Naive thymus-derived CD4-positive, alpha-beta T cell (primary cell): ENCODE data around the gene KRT83. TPM values are rescaled to one million over a fixed set of nuclear protein-coding genes. Genes with fewer than 3 reads are reported as not detected.

Source experiments
- ATAC-seq: fragments of 150-1000 bp; cut with Tn5 transposase; 2 replicates; pipeline ENCODE4 v1.10.0; 2021; ENCODE audit warnings: mild to moderate bottlenecking, moderate library complexity
- CTCF ChIA-PET: fragments of 350-600 bp; sonication (Branson Sonifier 250); formaldehyde crosslinking; loops from one replicate; lab custom pipeline; 2021; ENCODE audit warnings: antibody characterized with exemption; lab: Charles Lee
- POLR2A ChIA-PET: fragments of 350-600 bp; sonication (Branson Sonifier 250); formaldehyde crosslinking; loops from one replicate; lab custom pipeline; 2021; ENCODE audit warnings: antibody characterized with exemption, inconsistent platforms; lab: Charles Lee
- DNase-seq, 9 donors: peaks; one replicate each; pipeline versions ENCODE4 v3.0.0 to v3.0.0-alpha.2; 2020 to 2022; ENCODE audit warnings: mixed read lengths in 1 of 9
- H3K27ac ChIP-seq: one replicate; pipeline ENCODE4 v1.7.0; 2013; ENCODE audit warnings: mild to moderate bottlenecking, low read depth, low read length, moderate library complexity
- H3K27me3 ChIP-seq, 2 donors: one replicate each; pipeline ENCODE4 v1.7.0; 2013; ENCODE audit warnings: low read length in 2 of 2, mild to moderate bottlenecking in 2 of 2, moderate library complexity in 2 of 2; ENCODE audit not compliant: control insufficient read depth in 2 of 2, insufficient read depth in 2 of 2
- H3K36me3 ChIP-seq, 3 experiments: 1 replicate in 2 of 3; 2 replicates in 1 of 3; pipeline ENCODE4 v1.7.0; 2013; ENCODE audit warnings: low read length in 3 of 3, mild to moderate bottlenecking in 3 of 3, moderate library complexity in 1 of 3; ENCODE audit not compliant: insufficient read depth in 3 of 3, control insufficient read depth in 2 of 3
- H3K4me1 ChIP-seq, 2 donors: one replicate each; pipeline ENCODE4 v1.7.0; 2013; ENCODE audit warnings: low read length in 2 of 2, mild to moderate bottlenecking in 2 of 2, moderate library complexity in 1 of 2; ENCODE audit not compliant: control insufficient read depth in 2 of 2, insufficient read depth in 2 of 2
- H3K4me3 ChIP-seq: 2 replicates; pipeline ENCODE4 v1.7.0; 2013; ENCODE audit warnings: mild to moderate bottlenecking, low read length
- H3K9me3 ChIP-seq, 3 experiments: 1 replicate in 2 of 3; 2 replicates in 1 of 3; pipeline ENCODE4 v1.7.0; 2013; ENCODE audit warnings: low read length in 3 of 3; ENCODE audit not compliant: control insufficient read depth in 2 of 3
- H3K27ac Mint-ChIP-seq, 9 donors: one replicate each; pipeline ENCODE4 v1.8.0; 2020 to 2022; ENCODE audit warnings: mixed read lengths in 9 of 9, mild to moderate bottlenecking in 8 of 9, moderate library complexity in 5 of 9, inconsistent platforms in 2 of 9
- H3K27me3 Mint-ChIP-seq, 5 donors: one replicate each; pipeline ENCODE4 v1.8.0; 2021 to 2022; ENCODE audit warnings: mixed read lengths in 5 of 5, mild to moderate bottlenecking in 1 of 5
- H3K36me3 Mint-ChIP-seq, 5 donors: one replicate each; pipeline ENCODE4 v1.8.0; 2020 to 2022; ENCODE audit warnings: mixed read lengths in 5 of 5, mild to moderate bottlenecking in 3 of 5, inconsistent platforms in 1 of 5
- H3K4me1 Mint-ChIP-seq, 7 donors: one replicate each; pipeline ENCODE4 v1.8.0; 2020 to 2022; ENCODE audit warnings: mixed read lengths in 7 of 7, mild to moderate bottlenecking in 3 of 7, inconsistent platforms in 1 of 7
- H3K4me3 Mint-ChIP-seq, 10 donors: one replicate each; pipeline ENCODE4 v1.8.0; 2020 to 2022; ENCODE audit warnings: mild to moderate bottlenecking in 10 of 10, mixed read lengths in 10 of 10, moderate library complexity in 6 of 10, inconsistent platforms in 2 of 10
- H3K9me3 Mint-ChIP-seq, 11 donors: one replicate each; pipeline ENCODE4 v1.8.0; 2020 to 2022; ENCODE audit warnings: mixed read lengths in 11 of 11, mild to moderate bottlenecking in 4 of 11, inconsistent platforms in 1 of 11, moderate library complexity in 1 of 11
- intact Hi-C, 2 donors: fragments of 100-400 bp; cut with micrococcal nuclease; formaldehyde crosslinking; loops; one replicate each; pipeline ENCODE4 v1.15.1; 2023
- polyA plus RNA-seq, 2 donors: library from polyadenylated mRNA; unstranded; fragments of 300-500 nt; fragmentation: Illumina TruSeq; gene quantifications; one replicate each; pipeline ENCODE4 v1.2.3, GENCODE V29; 2021
- total RNA-seq, 6 experiments: library from RNA in 5 of 6; stranded (reverse) in 5 of 6; gene quantifications; 1 replicate in 5 of 6; 2 replicates in 1 of 6; pipeline ENCODE4 v1.2.3 and lab custom pipeline; 2021 to 2026

KRT83 gene
- total and polyA plus RNA-seq, 7 experiments from 2014 or later: not detected

DNA sequence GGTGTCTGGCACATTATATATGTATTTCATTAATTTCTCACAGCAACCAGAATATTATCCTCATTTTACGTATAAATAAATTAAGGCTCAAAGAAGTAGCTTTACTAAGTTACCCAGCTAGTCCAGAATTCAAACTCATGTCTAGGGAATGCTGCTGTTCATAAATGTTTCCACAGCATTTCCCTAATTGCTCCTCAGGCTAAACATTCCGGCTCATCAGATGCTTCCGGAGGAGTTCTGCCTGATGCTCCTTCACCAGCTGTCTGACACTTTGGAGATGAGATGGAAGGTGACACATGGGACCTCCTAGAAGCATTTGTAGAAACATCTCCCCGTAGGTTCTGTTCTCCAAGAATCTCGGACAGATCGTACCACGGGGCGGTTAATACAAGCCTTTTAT lies 34.0 kb upstream of the KRT83 start:
- ChIA-PET CTCF (interaction anchor here (0.6 kb wide), 1 partner anchor 25 kb away, joined by 5 read pairs; no protein-coding TSS in a partner anchor), POLR2A (no interaction called here)
- H3K4me1 Mint-ChIP-seq: peaks cover 16 to 52% (median 47%) of the 10 kb centered on the region in 7 donors

DNA sequence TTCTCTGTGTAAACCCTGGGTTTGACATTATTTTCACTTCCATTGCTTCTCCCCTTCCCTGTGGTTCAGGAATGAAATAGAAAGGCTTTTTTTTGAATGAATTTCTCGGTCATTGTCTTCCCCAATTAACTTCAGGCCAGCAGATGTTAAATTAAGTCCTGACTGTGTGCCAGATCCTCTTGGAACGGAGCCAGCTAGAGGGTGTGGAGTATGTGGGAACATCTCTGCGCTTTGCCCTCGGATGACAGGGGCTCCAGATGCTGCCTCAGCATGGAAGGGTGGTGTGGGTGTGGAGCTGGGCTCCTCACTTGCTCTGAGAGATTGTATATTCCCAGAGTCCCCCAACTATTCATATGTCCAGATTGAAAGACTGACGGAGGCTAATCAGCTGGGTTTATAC lies 33.0 kb upstream of the KRT83 start:
- CTCF ChIA-PET: no interaction called here
- H3K9me3 Mint-ChIP-seq: peaks cover 0 to 3% (median 0%) of the 10 kb centered on the region in 11 donors
- H3K27ac Mint-ChIP-seq: no peak overlapping the region
- peaks cover 12 to 45% (median 39%) of the 10 kb centered on the region in 7 donors for H3K4me1 Mint-ChIP-seq
- Histone ChIP-seq H3K27me3 (no peaks in the 10 kb centered on the region), H3K4me3 (no peak overlapping the region), H3K4me1 (peaks cover 25 to 31% of the 10 kb centered on the region in 2 donors), H3K36me3 (no peaks in the 10 kb centered on the region), H3K27ac (no peak overlapping the region), H3K9me3 (no peaks in the 10 kb centered on the region)
- no peak overlapping the region for H3K4me3 Mint-ChIP-seq
- intact Hi-C loops: no loop called here
- no peaks in the 10 kb centered on the region for H3K36me3 Mint-ChIP-seq
- DNase-seq (no peak), ATAC-seq (no peak)
- H3K27me3 Mint-ChIP-seq: peaks cover 0 to 22% (median 4%) of the 10 kb centered on the region in 5 donors
- POLR2A ChIA-PET: no interaction called here

More for the DNA sequence above, 34.0 kb upstream of the KRT83 start:
- peaks cover 0 to 3% (median 0%) of the 10 kb centered on the region in 11 donors for H3K9me3 Mint-ChIP-seq
- no peaks in the 10 kb centered on the region for H3K9me3 ChIP-seq
- H3K36me3 ChIP-seq: no peaks in the 10 kb centered on the region
- intact Hi-C loops: no loop called here
- H3K27me3 ChIP-seq: no peaks in the 10 kb centered on the region
- H3K4me1 ChIP-seq: peaks cover 29 to 33% of the 10 kb centered on the region in 2 donors
- no peak for ATAC-seq
- H3K36me3 Mint-ChIP-seq: no peaks in the 10 kb centered on the region
- no peak overlapping the region for H3K27ac Mint-ChIP-seq
- no peak for DNase-seq
- no peak overlapping the region for H3K4me3 ChIP-seq
- H3K27ac ChIP-seq: no peak overlapping the region
- no peak overlapping the region for H3K4me3 Mint-ChIP-seq
- H3K27me3 Mint-ChIP-seq: peaks cover 0 to 19% (median 4%) of the 10 kb centered on the region in 5 donors

DNA sequence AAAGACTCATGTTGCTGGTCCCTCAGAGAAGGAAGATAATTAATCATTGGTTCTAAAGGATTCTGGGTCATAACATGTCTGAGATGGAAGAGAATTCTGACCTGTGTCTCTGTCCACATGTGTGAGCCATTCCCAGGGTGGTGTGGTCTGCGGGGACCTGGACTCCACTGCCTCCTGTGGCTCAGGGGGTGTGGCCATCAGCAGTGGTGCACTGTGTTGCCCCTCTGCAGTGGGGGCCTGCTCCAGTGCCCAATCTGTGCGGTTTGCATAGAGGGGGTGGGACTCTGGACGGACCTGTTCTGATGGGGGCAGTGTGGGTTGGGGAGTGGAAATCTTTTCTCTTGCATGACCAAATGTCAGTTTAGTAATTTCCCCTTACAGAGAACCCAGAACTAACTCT lies 32.6 kb upstream of the KRT83 start:
- H3K4me3 Mint-ChIP-seq: no peak overlapping the region
- POLR2A ChIA-PET: no interaction called here
- DNase-seq: no peak

DNA sequence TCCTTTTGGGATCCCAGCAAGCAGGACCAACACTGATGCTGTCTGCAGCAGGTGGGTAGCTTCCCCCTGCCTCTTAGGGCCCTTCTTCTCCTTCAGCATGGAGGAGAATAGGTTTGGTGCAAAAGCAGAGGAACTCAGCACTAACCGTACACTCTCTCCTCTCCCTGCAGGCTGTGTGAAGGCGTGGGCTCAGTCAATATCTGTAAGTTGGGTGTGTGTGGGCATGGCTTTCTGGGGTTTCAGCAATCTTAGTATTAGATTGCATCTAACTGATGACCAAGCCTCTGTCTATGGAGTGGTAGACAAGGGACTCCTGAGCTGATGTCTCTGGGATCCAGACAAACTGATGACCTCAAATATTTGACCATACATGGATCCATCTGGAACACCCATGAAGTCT lies 31.8 kb upstream of the KRT83 start:
- POLR2A ChIA-PET: no interaction called here
- no peak for ATAC-seq
- Mint-ChIP-seq H3K9me3 (peaks cover 0 to 3% (median 0%) of the 10 kb centered on the region in 11 donors), H3K27me3 (peaks cover 0 to 23% (median 4%) of the 10 kb centered on the region in 5 donors), H3K36me3 (no peaks in the 10 kb centered on the region), H3K4me3 (peak overlapping the region in 2 of 10 donors; percentile 7 to 8), H3K4me1 (peaks cover 3 to 33% (median 28%) of the 10 kb centered on the region in 7 donors), H3K27ac (peak overlapping the region in 1 of 9 donors; percentile 8)
- no peak overlapping the region for H3K4me3 ChIP-seq
- H3K27me3 ChIP-seq: no peaks in the 10 kb centered on the region
- DNase-seq: no peak
- intact Hi-C loops: no loop called here
- H3K4me1 ChIP-seq: peaks cover 13 to 19% of the 10 kb centered on the region in 2 donors
- no peak overlapping the region for H3K27ac ChIP-seq
- H3K9me3 ChIP-seq: no peaks in the 10 kb centered on the region
- CTCF ChIA-PET: interaction anchor here (1.1 kb wide), 1 partner anchor 527 kb away, joined by 4 read pairs; no protein-coding TSS in a partner anchor
- H3K36me3 ChIP-seq: no peaks in the 10 kb centered on the region

More for the DNA sequence above, 32.6 kb upstream of the KRT83 start:
- no peaks in the 10 kb centered on the region for H3K9me3 ChIP-seq
- no peak overlapping the region for H3K27ac ChIP-seq
- no peaks in the 10 kb centered on the region for H3K36me3 ChIP-seq
- Mint-ChIP-seq H3K27ac (no peak overlapping the region), H3K36me3 (no peaks in the 10 kb centered on the region), H3K27me3 (peaks cover 0 to 22% (median 4%) of the 10 kb centered on the region in 5 donors), H3K4me1 (peaks cover 8 to 41% (median 34%) of the 10 kb centered on the region in 7 donors), H3K9me3 (peaks cover 0 to 3% (median 0%) of the 10 kb centered on the region in 11 donors)
- H3K4me3 ChIP-seq: no peak overlapping the region
- H3K4me1 ChIP-seq: peaks cover 21 to 26% of the 10 kb centered on the region in 2 donors
- no peaks in the 10 kb centered on the region for H3K27me3 ChIP-seq
- no peak for ATAC-seq
- CTCF ChIA-PET: no interaction called here
- intact Hi-C loops: no loop called here

DNA sequence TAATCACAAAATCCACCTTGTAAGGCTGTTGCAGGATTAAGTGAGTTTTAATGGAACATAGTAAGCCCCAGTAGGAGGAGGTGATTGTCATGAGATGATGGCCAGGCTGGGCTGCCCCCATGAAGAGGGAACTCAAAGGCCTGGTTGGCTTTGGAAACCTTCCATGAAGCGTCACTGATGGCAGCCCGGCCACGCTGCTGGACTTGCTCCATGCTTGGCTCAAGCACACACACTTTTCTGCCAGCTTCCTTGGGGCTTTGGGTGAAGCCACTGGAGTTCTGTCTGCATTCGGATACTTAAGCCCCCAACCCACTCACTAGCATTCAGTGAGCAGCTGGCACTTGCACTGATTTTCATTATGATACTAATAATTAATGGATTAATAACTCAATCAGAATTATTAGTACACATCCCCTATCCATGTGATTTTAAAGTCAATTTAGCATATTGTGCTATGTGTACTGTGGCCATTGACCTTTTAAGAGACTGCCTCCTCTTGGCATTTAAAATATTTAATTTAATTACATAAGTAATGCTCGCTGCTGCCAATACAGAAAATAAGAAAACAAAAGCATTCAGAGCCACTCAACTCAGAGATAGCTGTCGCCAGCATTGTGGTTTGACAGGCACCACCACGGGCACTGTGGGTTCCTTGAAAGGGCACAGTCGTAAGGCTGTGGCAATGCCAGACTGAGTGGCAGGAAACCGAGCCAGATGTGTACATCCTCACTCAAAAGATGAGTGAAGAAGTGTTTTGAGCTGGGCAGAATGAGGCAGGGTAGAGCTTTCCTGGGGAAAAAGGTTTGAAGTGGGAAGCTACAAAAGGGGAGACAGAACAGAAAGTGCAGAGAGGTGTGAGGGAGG lies 30.2 kb upstream of the KRT83 start:
- peak; percentile 97 for ATAC-seq
- peak in 8 of 9 donors; percentile 31 to 87 (median 74) for DNase-seq
- Mint-ChIP-seq H3K9me3 (peaks cover 0 to 3% (median 0%) of the 10 kb centered on the region in 11 donors), H3K4me1 (peaks cover 3 to 28% (median 26%) of the 10 kb centered on the region in 7 donors), H3K36me3 (no peaks in the 10 kb centered on the region), H3K4me3 (peak overlapping the region in 8 of 10 donors; percentile 11 to 62 (median 46)), H3K27ac (peak overlapping the region in 7 of 9 donors; percentile 2 to 78 (median 27)), H3K27me3 (peaks cover 0 to 22% (median 4%) of the 10 kb centered on the region in 5 donors)
- CTCF ChIA-PET: interaction anchor here (0.6 to 1.5 kb wide), 9 partner anchors 11 to 629 kb away, joined by 3 to 5 read pairs (median 3); no protein-coding TSS in a partner anchor
- no peaks in the 10 kb centered on the region for H3K9me3 ChIP-seq
- H3K27ac ChIP-seq: no peak overlapping the region
- peaks cover 13 to 19% of the 10 kb centered on the region in 2 donors for H3K4me1 ChIP-seq
- H3K27me3 ChIP-seq: no peaks in the 10 kb centered on the region
- intact Hi-C loops: loop anchor here in 1 of 2 donors (1.0 kb wide), 1 partner anchor 24 kb away; no protein-coding TSS in a partner anchor
- POLR2A ChIA-PET: interaction anchor here (1.9 kb wide), 1 partner anchor 10 kb away, joined by 4 read pairs; no protein-coding TSS in a partner anchor
- H3K36me3 ChIP-seq: no peaks in the 10 kb centered on the region
- no peak overlapping the region for H3K4me3 ChIP-seq

DNA sequence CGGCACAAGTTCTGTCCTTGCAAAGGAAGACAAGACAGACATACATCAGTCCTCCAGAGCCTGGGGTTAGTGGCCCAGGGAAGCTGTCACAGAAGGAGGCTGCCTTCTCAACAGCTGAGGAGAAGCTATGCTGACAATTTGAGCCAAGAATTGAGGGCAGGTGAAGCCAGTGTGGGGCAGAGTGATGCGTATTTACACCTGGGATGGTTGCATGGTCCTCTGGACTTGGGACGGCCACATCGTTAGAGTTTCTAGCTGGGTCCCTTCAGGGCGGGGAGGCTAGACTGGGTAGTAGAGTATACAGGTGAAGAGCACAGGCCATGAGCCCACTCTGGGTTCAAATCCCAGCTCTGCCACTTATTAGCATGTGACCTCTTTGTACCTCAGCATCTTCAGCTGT lies 29.6 kb upstream of the KRT83 start:
- ChIA-PET POLR2A (interaction anchor here (1.9 kb wide), 1 partner anchor 11 kb away, joined by 4 read pairs; no protein-coding TSS in a partner anchor), CTCF (interaction anchor here (0.6 to 1.5 kb wide), 4 partner anchors 13 to 325 kb away, joined by 3 to 5 read pairs (median 4); no protein-coding TSS in a partner anchor)
- Mint-ChIP-seq H3K9me3 (peaks cover 0 to 3% (median 0%) of the 10 kb centered on the region in 11 donors), H3K27ac (no peak overlapping the region), H3K36me3 (no peaks in the 10 kb centered on the region), H3K27me3 (peaks cover 0 to 22% (median 4%) of the 10 kb centered on the region in 5 donors), H3K4me3 (peak overlapping the region in 3 of 10 donors; percentile 20 to 35 (median 26)), H3K4me1 (peaks cover 3 to 28% (median 26%) of the 10 kb centered on the region in 7 donors)
- H3K4me3 ChIP-seq: no peak overlapping the region
- H3K27ac ChIP-seq: no peak overlapping the region
- H3K4me1 ChIP-seq: peaks cover 13 to 19% of the 10 kb centered on the region in 2 donors
- no peaks in the 10 kb centered on the region for H3K9me3 ChIP-seq
- no peaks in the 10 kb centered on the region for H3K36me3 ChIP-seq
- no peak for DNase-seq
- ATAC-seq: no peak
- intact Hi-C loops: loop anchor here in 1 of 2 donors (1.0 kb wide), 1 partner anchor 23 kb away; no protein-coding TSS in a partner anchor
- H3K27me3 ChIP-seq: no peaks in the 10 kb centered on the region
